GM12892 (cell line): ENCODE measurements around the gene GPR35.

Source experiments
- POLR2A ChIP-seq: IDR thresholded peaks from 2 replicates; pipeline ENCODE4 v1.6.1; 2011; ENCODE audit warnings: low read depth, low read length, control low read depth
- POLR2AphosphoS5 ChIP-seq: IDR thresholded peaks from 2 replicates; pipeline ENCODE4 v1.6.1; 2011; ENCODE audit warnings: low read depth, low read length, control low read depth

- TF ChIP-seq POLR2AphosphoS5 (no peak), POLR2A (no peak)
Measured at GRCh38 chr2:240620859-240621258, 4.4 kb upstream of the GPR35 start.
